ENCODE data around the gene CPNE8. TPM values are rescaled to one million over a fixed set of nuclear protein-coding genes. Genes with fewer than 3 reads are reported as not detected.

CPNE8 gene
- total RNA-seq, 2 donors from 2014 or later, result 11.7 to 33.3 TPM

DNA sequence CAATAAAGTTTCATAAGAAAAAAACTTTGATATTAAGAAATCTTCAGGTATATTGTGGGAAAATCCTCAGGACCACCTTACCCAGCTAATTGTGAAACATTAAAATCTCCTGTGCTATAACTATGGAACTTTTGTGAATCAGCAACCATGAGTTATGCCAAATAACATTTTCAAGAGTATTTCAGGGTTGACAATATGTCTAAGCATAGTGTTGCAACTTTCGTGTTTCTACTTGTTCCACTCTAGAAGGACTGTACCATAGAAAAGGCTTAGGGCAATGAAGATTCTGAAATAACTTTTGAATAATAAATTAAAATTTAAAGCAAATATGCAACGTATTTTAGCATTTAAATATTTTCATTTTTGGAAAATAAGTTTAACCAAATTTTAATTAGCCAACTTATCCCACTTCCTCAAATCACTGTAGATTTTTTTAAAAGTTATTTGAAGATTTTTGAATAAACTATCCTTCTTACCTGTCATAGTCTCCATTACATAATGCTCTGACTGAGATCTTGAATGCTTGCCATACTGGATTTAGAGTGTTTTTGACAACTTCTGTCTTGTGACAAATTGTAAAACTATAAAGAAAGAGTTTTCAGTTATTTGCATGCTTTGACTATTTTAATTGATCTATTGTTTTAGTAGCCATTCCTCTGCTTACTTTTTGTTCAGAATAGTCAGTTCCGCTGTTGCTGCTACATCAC, 143.6 kb downstream of the CPNE8 start:
- intact Hi-C loops (cut with DNase I), result no loop called here
- no peak for DNase-seq
- H3K27ac ChIP-seq, result no peak overlapping the region
- TF ChIP-seq, protein P1, sequence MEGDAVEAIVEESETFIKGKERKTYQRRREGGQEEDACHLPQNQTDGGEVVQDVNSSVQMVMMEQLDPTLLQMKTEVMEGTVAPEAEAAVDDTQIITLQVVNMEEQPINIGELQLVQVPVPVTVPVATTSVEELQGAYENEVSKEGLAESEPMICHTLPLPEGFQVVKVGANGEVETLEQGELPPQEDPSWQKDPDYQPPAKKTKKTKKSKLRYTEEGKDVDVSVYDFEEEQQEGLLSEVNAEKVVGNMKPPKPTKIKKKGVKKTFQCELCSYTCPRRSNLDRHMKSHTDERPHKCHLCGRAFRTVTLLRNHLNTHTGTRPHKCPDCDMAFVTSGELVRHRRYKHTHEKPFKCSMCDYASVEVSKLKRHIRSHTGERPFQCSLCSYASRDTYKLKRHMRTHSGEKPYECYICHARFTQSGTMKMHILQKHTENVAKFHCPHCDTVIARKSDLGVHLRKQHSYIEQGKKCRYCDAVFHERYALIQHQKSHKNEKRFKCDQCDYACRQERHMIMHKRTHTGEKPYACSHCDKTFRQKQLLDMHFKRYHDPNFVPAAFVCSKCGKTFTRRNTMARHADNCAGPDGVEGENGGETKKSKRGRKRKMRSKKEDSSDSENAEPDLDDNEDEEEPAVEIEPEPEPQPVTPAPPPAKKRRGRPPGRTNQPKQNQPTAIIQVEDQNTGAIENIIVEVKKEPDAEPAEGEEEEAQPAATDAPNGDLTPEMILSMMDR (IDR thresholded peaks at IDR 0.05), result no peak
- no peaks in the 10 kb centered on the region for H3K9me3 ChIP-seq
- no peak overlapping the region for H3K9ac ChIP-seq (ENCODE audit: low read depth in 2 of 2, low read length in 2 of 2)
- H3K36me3 ChIP-seq, result no peaks in the 10 kb centered on the region
- H3K4me3 ChIP-seq, result no peak overlapping the region
- no peaks in the 10 kb centered on the region for H3K4me1 ChIP-seq
- no peaks in the 10 kb centered on the region for H3K27me3 ChIP-seq

DNA sequence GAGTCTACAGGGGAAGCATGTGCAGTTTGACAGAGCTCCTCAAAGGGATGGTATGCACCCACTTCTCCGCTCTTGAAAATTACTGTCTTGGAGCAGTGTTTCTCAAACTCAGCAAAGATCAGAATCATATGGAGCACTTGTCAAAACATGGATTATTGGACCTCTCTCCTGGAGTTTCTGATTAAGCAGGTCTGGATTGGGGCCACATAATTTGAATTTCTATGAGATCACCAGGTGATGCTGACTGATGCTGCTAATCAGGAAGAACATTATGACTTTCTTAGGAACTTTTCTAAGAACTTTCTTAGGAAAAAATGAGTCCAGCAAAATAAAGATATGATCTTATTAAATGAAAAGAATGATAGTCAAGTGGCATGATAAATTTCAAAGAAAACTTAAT, 144.3 kb downstream of the CPNE8 start:
- DNase-seq, result no peak
- Histone ChIP-seq H3K4me1 (no peaks in the 10 kb centered on the region), H3K9me3 (no peaks in the 10 kb centered on the region), H3K36me3 (no peaks in the 10 kb centered on the region), H3K27ac (no peak overlapping the region), H3K27me3 (no peaks in the 10 kb centered on the region), H3K9ac (ENCODE audit: low read depth in 2 of 2, low read length in 2 of 2) (no peak overlapping the region), H3K4me3 (no peak overlapping the region)
- TF ChIP-seq, protein P1 (IDR thresholded peaks at IDR 0.05), result no peak
- intact Hi-C loops (cut with DNase I), result no loop called here

DNA sequence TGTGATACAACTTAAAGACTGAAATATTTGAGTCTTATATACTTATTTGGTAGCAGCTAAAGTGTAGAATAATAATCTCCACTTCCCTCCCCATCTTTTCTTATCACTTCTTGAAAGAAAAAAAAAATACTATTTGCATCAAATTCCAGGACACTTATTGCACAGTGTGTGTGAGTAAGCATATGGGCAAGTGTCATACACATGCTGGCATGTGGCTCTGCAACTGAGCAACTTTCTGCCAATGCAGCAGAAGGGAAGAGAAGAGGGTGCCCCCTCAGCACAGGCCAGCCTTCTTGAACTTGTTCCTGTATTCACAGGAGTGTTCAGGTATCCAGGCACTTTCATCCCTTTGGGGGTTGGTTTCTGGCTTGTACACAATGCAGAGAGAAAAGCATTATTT, 145.8 kb downstream of the CPNE8 start:
- H3K4me3 ChIP-seq, result no peak overlapping the region
- H3K27me3 ChIP-seq, result no peaks in the 10 kb centered on the region

DNA sequence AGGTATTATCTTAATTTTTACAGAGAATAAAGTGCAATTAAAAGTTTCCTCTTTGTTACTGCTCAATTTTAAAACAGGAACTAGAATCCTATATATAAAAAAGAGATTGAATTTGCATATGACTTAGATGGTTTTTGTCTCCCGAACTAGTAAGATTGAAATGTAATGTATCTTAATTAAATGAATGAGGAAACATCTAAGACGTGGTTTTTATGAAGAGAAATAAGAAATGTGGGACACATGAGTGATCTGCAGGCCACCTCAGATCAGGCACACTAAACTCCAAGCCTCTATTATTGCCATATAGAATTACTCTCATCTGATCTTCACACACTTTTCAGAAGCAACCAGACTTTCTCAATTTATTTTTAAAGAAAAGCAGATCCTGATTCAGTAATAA, 158.6 kb downstream of the CPNE8 start:
- Histone ChIP-seq H3K4me1 (no peaks in the 10 kb centered on the region), H3K27ac (no peak overlapping the region), H3K9me3 (no peaks in the 10 kb centered on the region), H3K36me3 (no peaks in the 10 kb centered on the region), H3K9ac (ENCODE audit: low read depth in 2 of 2, low read length in 2 of 2) (no peak overlapping the region), H3K27me3 (no peaks in the 10 kb centered on the region), H3K4me3 (no peak overlapping the region)
- DNase-seq, result no peak
- TF ChIP-seq, protein P1 (IDR thresholded peaks at IDR 0.05), result no peak
- intact Hi-C loops (cut with DNase I), result no loop called here

More for the DNA sequence above, 145.8 kb downstream of the CPNE8 start:
- H3K4me1 ChIP-seq, result no peaks in the 10 kb centered on the region
- no peaks in the 10 kb centered on the region for H3K9me3 ChIP-seq
- no peaks in the 10 kb centered on the region for H3K36me3 ChIP-seq
- intact Hi-C loops (cut with DNase I), result no loop called here
- no peak for DNase-seq
- TF ChIP-seq, protein P1 (IDR thresholded peaks at IDR 0.05), result no peak
- H3K9ac ChIP-seq (ENCODE audit: low read depth in 2 of 2, low read length in 2 of 2), result no peak overlapping the region
- H3K27ac ChIP-seq, result no peak overlapping the region

DNA sequence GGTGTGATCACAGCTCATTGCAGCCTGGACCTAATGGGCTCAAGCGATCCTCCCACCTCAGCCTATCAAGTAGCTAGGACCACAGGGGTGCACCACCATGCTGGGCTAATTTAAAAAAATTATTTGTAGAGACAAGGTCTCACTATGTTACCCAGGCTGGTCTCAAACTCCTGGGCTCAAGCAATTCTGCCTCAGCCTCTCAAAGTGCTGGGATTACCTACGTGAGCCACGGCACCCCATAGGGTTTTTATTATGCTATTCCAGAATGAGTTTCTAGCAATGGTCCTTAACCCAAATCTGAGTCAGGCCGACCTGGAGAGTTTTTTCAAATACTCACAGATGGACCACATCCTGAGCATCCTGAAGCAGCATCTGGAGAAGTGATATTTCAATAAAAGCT, 159.8 kb downstream of the CPNE8 start:
- no peak for DNase-seq
- intact Hi-C loops (cut with DNase I), result no loop called here
- no peaks in the 10 kb centered on the region for H3K36me3 ChIP-seq
- H3K27ac ChIP-seq, result no peak overlapping the region
- no peaks in the 10 kb centered on the region for H3K4me1 ChIP-seq
- H3K9ac ChIP-seq (ENCODE audit: low read depth in 2 of 2, low read length in 2 of 2), result no peak overlapping the region
- no peaks in the 10 kb centered on the region for H3K9me3 ChIP-seq
- TF ChIP-seq, protein P1 (IDR thresholded peaks at IDR 0.05), result no peak
- H3K4me3 ChIP-seq, result no peak overlapping the region
- no peaks in the 10 kb centered on the region for H3K27me3 ChIP-seq
